ENCODE results near the gene TTC9B.
"Not testable (repeated sequence)": the region's sequence is repeated elsewhere in the genome, so short reads cannot be mapped to it uniquely, and the experiment has no call there.

TTC9B gene

GRCh38 chr19:40191836-40192646 lies 26.1 kb downstream of the TTC9B start:
- Mint-ChIP-seq H3K36me3 (no peaks in the 10 kb centered on the region), H3K27me3 (no peaks in the 10 kb centered on the region), H3K4me3 (peak overlapping the region; percentile 63), H3K4me1 (peaks cover 27% of the 10 kb centered on the region), H3K9me3 (no peaks in the 10 kb centered on the region), H3K27ac (no peak overlapping the region)
- ATAC-seq: no peak

- Mint-ChIP-seq H3K9me3 (no peaks in the 10 kb centered on the region), H3K27ac (peak within 1 kb of the TSS; percentile 90), H3K36me3 (no peaks in the 10 kb centered on the region), H3K4me3 (peak within 1 kb of the TSS; percentile 82), H3K4me1 (peaks cover 27% of the 10 kb centered on the region), H3K27me3 (no peaks in the 10 kb centered on the region)
- peak; percentile 94 for ATAC-seq
These were observed 27.0 kb downstream of the TTC9B start, which contains the start of gene MAP3K10 for GRCh38 chr19:40190891-40191835. Gene MAP3K10 (plus strand): TSS chr19:40191426. CDS start chr19:40192032, 606 bp downstream.

- no peaks in the 10 kb centered on the region for H3K36me3 Mint-ChIP-seq
- no peaks in the 10 kb centered on the region for H3K9me3 Mint-ChIP-seq
- no peak overlapping the region for H3K4me3 Mint-ChIP-seq
- H3K27me3 Mint-ChIP-seq: peaks cover 12% of the 10 kb centered on the region
- H3K27ac Mint-ChIP-seq: no peak overlapping the region
- H3K4me1 Mint-ChIP-seq: no peaks in the 10 kb centered on the region
- no peak for ATAC-seq
These were observed 33.9 kb downstream of the TTC9B start for GRCh38 chr19:40184273-40184672.

GRCh38 chr19:40178756-40179155 lies 39.4 kb downstream of the TTC9B start:
- H3K4me1 Mint-ChIP-seq: no peaks in the 10 kb centered on the region
- H3K27me3 Mint-ChIP-seq: peaks cover 20% of the 10 kb centered on the region
- no peak overlapping the region for H3K4me3 Mint-ChIP-seq

GRCh38 chr19:40177286-40178070 lies 40.7 kb downstream of the TTC9B start:
- Mint-ChIP-seq H3K27me3 (peaks cover 28% of the 10 kb centered on the region), H3K36me3 (no peaks in the 10 kb centered on the region), H3K4me3 (no peak overlapping the region), H3K27ac (no peak overlapping the region), H3K4me1 (no peaks in the 10 kb centered on the region), H3K9me3 (no peaks in the 10 kb centered on the region)
- ATAC-seq: no peak

More at GRCh38 chr19:40178756-40179155, 39.4 kb downstream of the TTC9B start:
- Mint-ChIP-seq H3K27ac (no peak overlapping the region), H3K36me3 (no peaks in the 10 kb centered on the region), H3K9me3 (no peaks in the 10 kb centered on the region)
- ATAC-seq: no peak

GRCh38 chr19:40175820-40176219 lies 42.4 kb downstream of the TTC9B start:
- H3K27me3 Mint-ChIP-seq: peaks cover 28% of the 10 kb centered on the region
- no peaks in the 10 kb centered on the region for H3K36me3 Mint-ChIP-seq
- H3K9me3 Mint-ChIP-seq: no peaks in the 10 kb centered on the region
- ATAC-seq: no peak
- H3K4me1 Mint-ChIP-seq: no peaks in the 10 kb centered on the region
- H3K27ac Mint-ChIP-seq: no peak overlapping the region
- no peak overlapping the region for H3K4me3 Mint-ChIP-seq

- no peak overlapping the region for H3K4me3 Mint-ChIP-seq
- no peaks in the 10 kb centered on the region for H3K9me3 Mint-ChIP-seq
- no peak overlapping the region for H3K27ac Mint-ChIP-seq
- H3K4me1 Mint-ChIP-seq: no peaks in the 10 kb centered on the region
- no peaks in the 10 kb centered on the region for H3K36me3 Mint-ChIP-seq
- no peak for ATAC-seq
- H3K27me3 Mint-ChIP-seq: peaks cover 14% of the 10 kb centered on the region
These were observed 44.1 kb downstream of the TTC9B start for GRCh38 chr19:40174092-40174491.

- H3K27me3 Mint-ChIP-seq: peaks cover 11% of the 10 kb centered on the region
- H3K27ac Mint-ChIP-seq, H3K9me3 Mint-ChIP-seq, H3K36me3 Mint-ChIP-seq, H3K4me3 Mint-ChIP-seq, H3K4me1 Mint-ChIP-seq, ATAC-seq: not testable (repeated sequence)
These were observed 46.9 kb downstream of the TTC9B start for GRCh38 chr19:40171293-40171692.

- not testable (repeated sequence) for ATAC-seq, H3K9me3 Mint-ChIP-seq, H3K36me3 Mint-ChIP-seq, H3K27ac Mint-ChIP-seq, H3K4me1 Mint-ChIP-seq, H3K4me3 Mint-ChIP-seq
- H3K27me3 Mint-ChIP-seq: peaks cover 20% of the 10 kb centered on the region
These were observed 47.7 kb downstream of the TTC9B start for GRCh38 chr19:40170303-40170989.

- H3K27me3 Mint-ChIP-seq: peaks cover 20% of the 10 kb centered on the region
- not testable (repeated sequence) for H3K27ac Mint-ChIP-seq, H3K36me3 Mint-ChIP-seq, H3K4me1 Mint-ChIP-seq, H3K4me3 Mint-ChIP-seq, ATAC-seq, H3K9me3 Mint-ChIP-seq
These were observed 48.5 kb downstream of the TTC9B start for GRCh38 chr19:40169482-40170302.
